ENCODE results near the gene HBZ. TPM values are rescaled to one million over a fixed set of nuclear protein-coding genes. Genes with fewer than 3 reads are reported as not detected.
"Not testable (repeated sequence)": the region's sequence is repeated elsewhere in the genome, so short reads cannot be mapped to it uniquely, and the experiment has no call there.

HBZ gene
- polyA plus RNA-seq, 3 donors: 1.4 to 1.6 TPM; not detected in 1

- DNase-seq (ENCODE audit: extremely low read depth in 1 of 11, low read depth in 9 of 11, low spot score in 4 of 11): no peak
Measured at GRCh38 chr16:189604-190186, 37.3 kb downstream of the HBZ start.

GRCh38 chr16:191831-192230 is 39.4 kb downstream of the HBZ start:
- DNase-seq (ENCODE audit: extremely low read depth in 1 of 11, low read depth in 9 of 11, low spot score in 4 of 11): no peak

GRCh38 chr16:192686-193085 is 40.2 kb downstream of the HBZ start:
- DNase-seq (ENCODE audit: extremely low read depth in 1 of 11, low read depth in 9 of 11, low spot score in 4 of 11): no peak

- DNase-seq (ENCODE audit: extremely low read depth in 1 of 11, low read depth in 9 of 11, low spot score in 4 of 11): no peak
Measured at GRCh38 chr16:193441-193840, 41.0 kb downstream of the HBZ start.

- no peak for DNase-seq (ENCODE audit: extremely low read depth in 1 of 11, low read depth in 9 of 11, low spot score in 4 of 11)
Measured at GRCh38 chr16:194516-194915, 42.1 kb downstream of the HBZ start.

- DNase-seq (ENCODE audit: extremely low read depth in 1 of 11, low read depth in 9 of 11, low spot score in 4 of 11): no peak
Measured at GRCh38 chr16:200388-200787, 47.9 kb downstream of the HBZ start.

- DNase-seq (ENCODE audit: extremely low read depth in 1 of 11, low read depth in 9 of 11, low spot score in 4 of 11): no peak
Measured at GRCh38 chr16:203246-203645, 50.8 kb downstream of the HBZ start.

GRCh38 chr16:204046-204445 is 51.6 kb downstream of the HBZ start:
- not testable (repeated sequence) for DNase-seq (ENCODE audit: extremely low read depth in 1 of 11, low read depth in 9 of 11, low spot score in 4 of 11)

Other genes starting within 250 kb of the HBZ start
- gene POLR3K, start 99.0 kb upstream of the HBZ start, polyA plus RNA-seq (ENCODE audit: insufficient read length in 3 of 3): 10 to 100 TPM; 11.4 to 14.6 (median 12.5) TPM
- gene SNRNP25, start 98.8 kb upstream of the HBZ start, polyA plus RNA-seq (ENCODE audit: insufficient read length in 3 of 3): 10 to 100 TPM; 36.0 to 47.0 (median 36.2) TPM
- 10 to 100 TPM; 22.0 to 30.6 (median 25.7) TPM for gene RHBDF1, start 80.0 kb upstream of the HBZ start, polyA plus RNA-seq (ENCODE audit: insufficient read length in 3 of 3)
- gene MPG, start 74.4 kb upstream of the HBZ start, polyA plus RNA-seq (ENCODE audit: insufficient read length in 3 of 3): 10 to 100 TPM; 15.3 to 27.1 (median 26.7) TPM
- gene NPRL3, start 14.0 kb upstream of the HBZ start, polyA plus RNA-seq (ENCODE audit: insufficient read length in 3 of 3): 10 to 100 TPM; 28.6 to 31.4 (median 31.2) TPM
- 1 to 10 TPM; 5.0 to 5.2 (median 5.0) TPM for gene HBM, start 13.3 kb downstream of the HBZ start, polyA plus RNA-seq (ENCODE audit: insufficient read length in 3 of 3)
- gene HBA2, start 20.2 kb downstream of the HBZ start, polyA plus RNA-seq (ENCODE audit: insufficient read length in 3 of 3): 1,000 to 10,000 TPM in 2 of 3 donors, 100 to 1,000 TPM in 1; 873 to 1,661 (median 1,303) TPM
- 1,000 to 10,000 TPM in 1 of 3 donors, 100 to 1,000 TPM in 2; 591 to 1,202 (median 749) TPM for gene HBA1, start 24.0 kb downstream of the HBZ start, polyA plus RNA-seq (ENCODE audit: insufficient read length in 3 of 3)
- under 1 TPM; 0.67 to 0.98 (median 0.78) TPM for gene HBQ1, start 27.8 kb downstream of the HBZ start, polyA plus RNA-seq (ENCODE audit: insufficient read length in 3 of 3)
- gene LUC7L, start 76.8 kb downstream of the HBZ start, polyA plus RNA-seq (ENCODE audit: insufficient read length in 3 of 3): 100 to 1,000 TPM; 120 to 175 (median 128) TPM
- gene FAM234A, start 82.2 kb downstream of the HBZ start, polyA plus RNA-seq (ENCODE audit: insufficient read length in 3 of 3): 10 to 100 TPM; 72.6 to 86.1 (median 82.5) TPM
- 1 to 10 TPM in 2 of 3 donors, under 1 TPM in 1; 0.89 to 2.2 (median 2.0) TPM for gene RGS11, start 123.3 kb downstream of the HBZ start, polyA plus RNA-seq (ENCODE audit: insufficient read length in 3 of 3)
- 1 to 10 TPM; 1.3 to 6.1 (median 2.6) TPM for gene ARHGDIG, start 127.9 kb downstream of the HBZ start, polyA plus RNA-seq (ENCODE audit: insufficient read length in 3 of 3)
- 1 to 10 TPM in 2 of 3 donors, under 1 TPM in 1; 0.73 to 2.5 (median 1.6) TPM for gene PDIA2, start 130.5 kb downstream of the HBZ start, polyA plus RNA-seq (ENCODE audit: insufficient read length in 3 of 3)
- 10 to 100 TPM; 14.1 to 23.7 (median 22.2) TPM for gene AXIN1, start 200.1 kb downstream of the HBZ start, polyA plus RNA-seq (ENCODE audit: insufficient read length in 3 of 3)
- gene MRPL28, start 217.9 kb downstream of the HBZ start, polyA plus RNA-seq (ENCODE audit: insufficient read length in 3 of 3): 10 to 100 TPM; 55.3 to 90.5 (median 65.3) TPM
- 10 to 100 TPM; 56.7 to 71.2 (median 60.6) TPM for gene PGAP6, start 229.3 kb downstream of the HBZ start, polyA plus RNA-seq (ENCODE audit: insufficient read length in 3 of 3)
- gene NME4, start 244.6 kb downstream of the HBZ start, polyA plus RNA-seq (ENCODE audit: insufficient read length in 3 of 3): 100 to 1,000 TPM; 108 to 146 (median 134) TPM
- 10 to 100 TPM; 20.7 to 47.6 (median 21.2) TPM for gene DECR2, start 249.2 kb downstream of the HBZ start, polyA plus RNA-seq (ENCODE audit: insufficient read length in 3 of 3)

Data from renal cortex interstitium (tissue), 11 donors.